ENCODE data around the gene IL10. TPM values are rescaled to one million over a fixed set of nuclear protein-coding genes. Genes with fewer than 3 reads are reported as not detected.

The IL10 gene
- total RNA-seq: not detected in 2 replicates
- long read RNA-seq: 0 reads

- no peak for TF ChIP-seq CTCF (IDR thresholded peaks at IDR 0.05)
- H3K9me3 Mint-ChIP-seq (ENCODE audit: unreplicated experiment): no peaks in the 10 kb centered on the region
- H3K27me3 Mint-ChIP-seq (ENCODE audit: unreplicated experiment): peaks cover 31% of the 10 kb centered on the region
- no peak for DNase-seq (ENCODE audit: extremely low spot score, unreplicated experiment)
- H3K27ac Mint-ChIP-seq (ENCODE audit: unreplicated experiment): no peak within 1 kb of the TSS
- no peak within 1 kb of the TSS for H3K4me3 Mint-ChIP-seq (ENCODE audit: unreplicated experiment)
- no peaks in the 10 kb centered on the region for H3K36me3 Mint-ChIP-seq (ENCODE audit: unreplicated experiment)
- no peaks in the 10 kb centered on the region for H3K4me1 Mint-ChIP-seq (ENCODE audit: unreplicated experiment)
Observed at GRCh38 chr1:206772243-206772937, at the start of gene IL10. Gene IL10, minus strand, starts transcription at chr1:206772494. Its CDS starts 59 bp downstream, at chr1:206772435.

GRCh38 chr1:206821493-206821892, 49.2 kb upstream of the IL10 start:
- TF ChIP-seq CTCF (IDR thresholded peaks at IDR 0.05): no peak
- Mint-ChIP-seq H3K27ac (ENCODE audit: unreplicated experiment) (no peak overlapping the region), H3K27me3 (ENCODE audit: unreplicated experiment) (peaks cover 5% of the 10 kb centered on the region), H3K9me3 (ENCODE audit: unreplicated experiment) (no peaks in the 10 kb centered on the region), H3K4me3 (ENCODE audit: unreplicated experiment) (no peak overlapping the region), H3K4me1 (ENCODE audit: unreplicated experiment) (peaks cover 11% of the 10 kb centered on the region), H3K36me3 (ENCODE audit: unreplicated experiment) (no peaks in the 10 kb centered on the region)
- no peak for DNase-seq (ENCODE audit: extremely low spot score, unreplicated experiment)

GRCh38 chr1:206816390-206817287, 44.3 kb upstream of the IL10 start:
- no peak for TF ChIP-seq CTCF (IDR thresholded peaks at IDR 0.05)
- H3K36me3 Mint-ChIP-seq (ENCODE audit: unreplicated experiment): no peaks in the 10 kb centered on the region
- peaks cover 8% of the 10 kb centered on the region for H3K27me3 Mint-ChIP-seq (ENCODE audit: unreplicated experiment)
- H3K4me1 Mint-ChIP-seq (ENCODE audit: unreplicated experiment): no peaks in the 10 kb centered on the region
- no peak for DNase-seq (ENCODE audit: extremely low spot score, unreplicated experiment)
- H3K9me3 Mint-ChIP-seq (ENCODE audit: unreplicated experiment): peaks cover 10% of the 10 kb centered on the region
- H3K4me3 Mint-ChIP-seq (ENCODE audit: unreplicated experiment): no peak overlapping the region
- no peak overlapping the region for H3K27ac Mint-ChIP-seq (ENCODE audit: unreplicated experiment)

- H3K27ac Mint-ChIP-seq (ENCODE audit: unreplicated experiment): no peak overlapping the region
- peaks cover 10% of the 10 kb centered on the region for H3K9me3 Mint-ChIP-seq (ENCODE audit: unreplicated experiment)
- no peak for TF ChIP-seq CTCF (IDR thresholded peaks at IDR 0.05)
- no peak for DNase-seq (ENCODE audit: extremely low spot score, unreplicated experiment)
- no peak overlapping the region for H3K4me3 Mint-ChIP-seq (ENCODE audit: unreplicated experiment)
- peaks cover 10% of the 10 kb centered on the region for H3K27me3 Mint-ChIP-seq (ENCODE audit: unreplicated experiment)
- no peaks in the 10 kb centered on the region for H3K36me3 Mint-ChIP-seq (ENCODE audit: unreplicated experiment)
- no peaks in the 10 kb centered on the region for H3K4me1 Mint-ChIP-seq (ENCODE audit: unreplicated experiment)
Observed at GRCh38 chr1:206814716-206815341, 42.5 kb upstream of the IL10 start.
